Measurements from ENCODE around the gene PPIL1. TPM values are rescaled to one million over a fixed set of nuclear protein-coding genes. Genes with fewer than 3 reads are reported as not detected.
A peak's percentile ranks its signal among the peaks of the same experiment; 100 is the strongest.

Gene PPIL1
- total and polyA plus RNA-seq, 7 donors = 18.1 to 92.3 (median 22.4) TPM

- no peak overlapping the region for H3K27ac ChIP-seq
- H3K36me3 ChIP-seq (ENCODE audit: insufficient read depth in 1 of 2, low read depth in 1 of 2) = no peaks in the 10 kb centered on the region
- 51 to 70% (median 58%) methylated on average over 17 of the region's 17 CpGs for WGBS, 3 donors
- peaks cover 11% of the 10 kb centered on the region for H3K4me1 ChIP-seq
- no peaks in the 10 kb centered on the region for H3K9me3 ChIP-seq
- intact Hi-C loops (cut with DNase I) = no loop called here
- TF ChIP-seq, protein P1, sequence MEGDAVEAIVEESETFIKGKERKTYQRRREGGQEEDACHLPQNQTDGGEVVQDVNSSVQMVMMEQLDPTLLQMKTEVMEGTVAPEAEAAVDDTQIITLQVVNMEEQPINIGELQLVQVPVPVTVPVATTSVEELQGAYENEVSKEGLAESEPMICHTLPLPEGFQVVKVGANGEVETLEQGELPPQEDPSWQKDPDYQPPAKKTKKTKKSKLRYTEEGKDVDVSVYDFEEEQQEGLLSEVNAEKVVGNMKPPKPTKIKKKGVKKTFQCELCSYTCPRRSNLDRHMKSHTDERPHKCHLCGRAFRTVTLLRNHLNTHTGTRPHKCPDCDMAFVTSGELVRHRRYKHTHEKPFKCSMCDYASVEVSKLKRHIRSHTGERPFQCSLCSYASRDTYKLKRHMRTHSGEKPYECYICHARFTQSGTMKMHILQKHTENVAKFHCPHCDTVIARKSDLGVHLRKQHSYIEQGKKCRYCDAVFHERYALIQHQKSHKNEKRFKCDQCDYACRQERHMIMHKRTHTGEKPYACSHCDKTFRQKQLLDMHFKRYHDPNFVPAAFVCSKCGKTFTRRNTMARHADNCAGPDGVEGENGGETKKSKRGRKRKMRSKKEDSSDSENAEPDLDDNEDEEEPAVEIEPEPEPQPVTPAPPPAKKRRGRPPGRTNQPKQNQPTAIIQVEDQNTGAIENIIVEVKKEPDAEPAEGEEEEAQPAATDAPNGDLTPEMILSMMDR (IDR thresholded peaks at IDR 0.05) = no peak
- no peak overlapping the region for H3K4me3 ChIP-seq
- peaks cover 0 to 4% (median 0%) of the 10 kb centered on the region in 3 donors for H3K27me3 ChIP-seq (ENCODE audit: insufficient read depth in 3 of 3, low read length in 2 of 3)
- ATAC-seq (no peak), DNase-seq (no peak)
Observed at GRCh38 chr6:36834576-36835341, 39.8 kb downstream of the PPIL1 start.

DNA sequence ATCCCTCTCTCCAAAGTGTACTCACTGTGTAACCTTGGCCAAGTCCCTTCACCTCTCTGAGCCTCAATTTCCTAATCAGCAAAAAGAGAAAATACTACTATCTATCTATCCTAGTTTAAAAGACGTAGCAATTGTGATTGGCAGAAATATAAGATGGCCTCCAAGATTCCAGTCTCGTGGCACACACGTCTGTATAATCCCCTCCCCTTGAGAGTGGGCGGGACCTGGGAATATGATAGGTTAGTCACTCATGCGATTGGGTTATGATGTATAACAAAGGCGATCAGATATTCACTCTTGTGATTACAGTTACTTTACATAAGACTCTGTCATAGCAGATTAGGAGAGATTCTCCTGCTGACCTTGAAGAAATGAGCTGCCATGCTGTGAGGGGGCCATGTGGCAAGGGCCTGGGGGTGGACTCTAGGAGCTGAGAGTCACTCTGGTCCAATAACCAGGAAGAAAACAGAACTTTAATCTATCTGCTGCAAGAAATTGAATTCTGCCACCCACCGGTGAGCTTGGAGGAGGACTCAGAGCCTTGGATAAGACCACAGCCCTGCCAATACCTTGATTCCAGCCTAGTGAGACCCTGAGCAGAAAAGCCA, 41.3 kb downstream of the PPIL1 start:
- Histone ChIP-seq H3K27ac (no peak overlapping the region), H3K4me3 (no peak overlapping the region), H3K36me3 (ENCODE audit: insufficient read depth in 1 of 2, low read depth in 1 of 2) (no peaks in the 10 kb centered on the region), H3K4me1 (peaks cover 15% of the 10 kb centered on the region), H3K27me3 (ENCODE audit: insufficient read depth in 3 of 3, low read length in 2 of 3) (no peaks in the 10 kb centered on the region), H3K9me3 (no peaks in the 10 kb centered on the region)
- DNase-seq (no peak), ATAC-seq (no peak)
- 93 to 95% (median 94%) methylated on average over 7 of the region's 7 CpGs for WGBS, 3 donors
- intact Hi-C loops (cut with DNase I) = no loop called here
- TF ChIP-seq, protein P1 (IDR thresholded peaks at IDR 0.05) = no peak

- H3K36me3 ChIP-seq (ENCODE audit: insufficient read depth in 1 of 2, low read depth in 1 of 2) = no peaks in the 10 kb centered on the region
- ATAC-seq (no peak), DNase-seq (no peak)
- TF ChIP-seq, protein P1 (IDR thresholded peaks at IDR 0.05) = no peak
- H3K9me3 ChIP-seq = no peaks in the 10 kb centered on the region
- intact Hi-C loops (cut with DNase I) = no loop called here
- no peaks in the 10 kb centered on the region for H3K27me3 ChIP-seq (ENCODE audit: insufficient read depth in 3 of 3, low read length in 2 of 3)
- H3K27ac ChIP-seq = no peak overlapping the region
- whole genome bisulfite sequencing, 3 donors = 86 to 90% (median 90%) methylated on average over 5 of the region's 5 CpGs
- no peak overlapping the region for H3K4me3 ChIP-seq
- H3K4me1 ChIP-seq = peaks cover 15% of the 10 kb centered on the region
Observed at GRCh38 chr6:36832313-36832712, 42.3 kb downstream of the PPIL1 start.

DNA sequence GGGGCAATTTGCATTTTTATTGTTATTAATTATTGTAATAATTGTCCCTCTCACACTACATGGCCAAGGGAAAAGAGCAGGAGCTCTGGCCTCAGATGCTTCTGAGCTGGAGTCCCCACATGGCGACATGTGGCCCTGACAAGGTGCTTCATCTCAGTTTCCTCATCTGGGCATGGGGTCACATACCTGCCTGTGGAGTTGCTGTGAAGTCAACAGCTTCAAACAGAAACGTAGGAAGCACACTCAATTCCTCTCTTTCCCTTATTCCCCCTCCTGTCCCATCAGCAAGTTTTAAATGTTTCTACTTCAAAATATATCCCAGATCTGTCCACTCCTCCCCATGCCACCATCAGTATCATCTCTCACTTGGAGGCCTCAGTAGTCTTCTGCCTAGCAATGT, 44.0 kb downstream of the PPIL1 start:
- no peaks in the 10 kb centered on the region for H3K9me3 ChIP-seq
- H3K36me3 ChIP-seq (ENCODE audit: insufficient read depth in 1 of 2, low read depth in 1 of 2) = no peaks in the 10 kb centered on the region
- DNase-seq = no peak
- no peaks in the 10 kb centered on the region for H3K27me3 ChIP-seq (ENCODE audit: insufficient read depth in 3 of 3, low read length in 2 of 3)
- peaks cover 15% of the 10 kb centered on the region for H3K4me1 ChIP-seq
- intact Hi-C loops (cut with DNase I) = no loop called here
- TF ChIP-seq, protein P1 (IDR thresholded peaks at IDR 0.05) = no peak
- 26 to 54% (median 34%) methylated on average over 2 of the region's 2 CpGs for WGBS, 3 donors
- no peak overlapping the region for H3K4me3 ChIP-seq
- ATAC-seq = peak in 3 of 4 donors; percentile 12 to 47 (median 28)
- H3K27ac ChIP-seq = peak overlapping the region; percentile 51

Measured in psoas muscle (tissue), 8 donors.